GM12872 (cell line): ENCODE results near the gene ETV6.

Source experiments
- TF ChIP-seq, protein P1 (sequence below): IDR thresholded peaks from 3 replicates; pipeline ENCODE4 v1.5.1; 2011; ENCODE audit warnings: low read depth, mild to moderate bottlenecking, low read length, moderate library complexity; ENCODE audit not compliant: insufficient read depth

The ETV6 gene

DNA sequence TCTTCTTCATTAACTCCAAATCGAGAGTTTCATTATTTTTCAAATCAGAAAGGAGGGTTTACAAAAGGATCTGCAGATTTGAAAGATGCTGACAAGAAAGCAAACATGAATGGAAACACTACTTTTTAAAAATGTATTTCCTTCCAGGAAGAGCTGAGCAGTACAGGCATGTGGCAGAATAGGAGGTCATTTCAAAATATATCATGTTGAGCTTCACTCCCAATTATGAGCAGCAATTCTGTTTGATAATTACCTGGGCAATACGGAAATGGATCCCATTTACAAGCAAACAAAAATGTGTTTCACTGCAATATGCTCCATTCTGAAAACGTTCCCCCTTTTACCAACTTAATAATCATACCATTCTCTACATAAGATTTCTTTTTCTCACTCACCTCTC is 273.6 kb downstream of the ETV6 start:
- TF ChIP-seq, protein P1, sequence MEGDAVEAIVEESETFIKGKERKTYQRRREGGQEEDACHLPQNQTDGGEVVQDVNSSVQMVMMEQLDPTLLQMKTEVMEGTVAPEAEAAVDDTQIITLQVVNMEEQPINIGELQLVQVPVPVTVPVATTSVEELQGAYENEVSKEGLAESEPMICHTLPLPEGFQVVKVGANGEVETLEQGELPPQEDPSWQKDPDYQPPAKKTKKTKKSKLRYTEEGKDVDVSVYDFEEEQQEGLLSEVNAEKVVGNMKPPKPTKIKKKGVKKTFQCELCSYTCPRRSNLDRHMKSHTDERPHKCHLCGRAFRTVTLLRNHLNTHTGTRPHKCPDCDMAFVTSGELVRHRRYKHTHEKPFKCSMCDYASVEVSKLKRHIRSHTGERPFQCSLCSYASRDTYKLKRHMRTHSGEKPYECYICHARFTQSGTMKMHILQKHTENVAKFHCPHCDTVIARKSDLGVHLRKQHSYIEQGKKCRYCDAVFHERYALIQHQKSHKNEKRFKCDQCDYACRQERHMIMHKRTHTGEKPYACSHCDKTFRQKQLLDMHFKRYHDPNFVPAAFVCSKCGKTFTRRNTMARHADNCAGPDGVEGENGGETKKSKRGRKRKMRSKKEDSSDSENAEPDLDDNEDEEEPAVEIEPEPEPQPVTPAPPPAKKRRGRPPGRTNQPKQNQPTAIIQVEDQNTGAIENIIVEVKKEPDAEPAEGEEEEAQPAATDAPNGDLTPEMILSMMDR: no peak

DNA sequence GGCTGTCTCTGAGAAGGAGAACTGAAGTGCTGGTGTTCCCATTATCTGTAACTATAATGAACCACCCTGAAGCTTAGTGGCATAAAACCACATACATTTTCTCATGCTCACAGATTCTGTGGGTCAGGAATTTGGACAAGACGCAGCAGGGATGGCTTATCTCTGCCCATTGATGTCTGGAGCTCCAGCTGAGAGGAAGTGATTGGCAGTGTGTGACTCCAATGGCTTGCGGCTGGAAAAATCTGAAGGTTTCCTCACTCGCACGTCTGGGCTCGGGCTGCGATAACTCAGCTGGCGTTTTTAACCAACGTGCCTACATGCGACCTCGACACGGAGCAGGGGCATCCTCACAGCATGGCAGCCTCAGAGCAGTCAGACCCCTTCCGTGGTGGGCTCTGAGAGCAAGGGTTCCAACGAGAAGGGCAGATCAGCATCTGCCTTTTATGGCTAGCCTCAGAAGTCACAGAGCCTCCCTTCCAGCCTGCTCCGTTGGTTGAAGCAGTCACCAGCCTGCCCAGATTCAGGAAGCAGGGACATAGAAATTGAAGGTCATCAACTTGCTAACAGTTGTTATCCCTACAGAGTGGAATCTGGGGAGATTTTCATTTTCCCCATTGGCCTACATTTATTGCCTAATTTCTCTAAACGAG is 277.9 kb downstream of the ETV6 start:
- TF ChIP-seq, protein P1: no peak

DNA sequence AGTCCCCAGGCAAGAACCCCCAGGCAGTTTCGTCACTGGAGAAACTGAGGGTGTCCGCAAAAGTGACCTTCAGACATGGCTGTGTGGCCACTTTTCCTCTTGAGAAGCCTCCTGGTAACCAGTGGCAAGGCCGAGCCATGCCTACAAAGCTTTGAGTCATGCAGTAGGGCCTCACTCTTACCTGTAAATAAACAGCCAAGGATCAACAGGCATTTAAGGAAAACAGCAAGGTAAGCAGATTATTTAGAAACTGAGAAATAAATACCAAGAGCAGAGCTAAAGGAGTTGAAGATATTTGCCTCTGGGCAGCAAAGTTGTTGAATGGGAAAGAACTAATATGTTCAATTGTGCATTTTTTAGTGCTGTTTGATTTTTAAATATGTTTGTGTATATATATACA is 280.2 kb downstream of the ETV6 start:
- TF ChIP-seq, protein P1: no peak

DNA sequence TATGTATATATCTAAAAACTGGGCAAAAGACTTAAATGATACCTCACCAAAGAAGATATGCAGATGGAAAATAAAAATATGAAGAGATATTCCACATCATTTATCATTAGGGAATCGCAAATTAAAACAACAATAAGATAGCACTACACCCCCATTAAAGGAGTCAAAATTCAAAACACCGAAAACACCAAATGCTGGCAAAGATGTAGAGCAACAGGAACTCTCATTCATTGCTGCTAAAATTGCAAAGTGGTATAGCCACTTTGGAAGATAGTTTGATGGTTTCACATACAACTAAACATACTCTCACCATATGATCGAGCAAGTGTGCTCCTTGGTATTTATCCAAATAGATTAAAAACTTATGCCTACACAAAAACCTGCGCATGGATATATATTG is 289.7 kb downstream of the ETV6 start:
- TF ChIP-seq, protein P1: no peak

DNA sequence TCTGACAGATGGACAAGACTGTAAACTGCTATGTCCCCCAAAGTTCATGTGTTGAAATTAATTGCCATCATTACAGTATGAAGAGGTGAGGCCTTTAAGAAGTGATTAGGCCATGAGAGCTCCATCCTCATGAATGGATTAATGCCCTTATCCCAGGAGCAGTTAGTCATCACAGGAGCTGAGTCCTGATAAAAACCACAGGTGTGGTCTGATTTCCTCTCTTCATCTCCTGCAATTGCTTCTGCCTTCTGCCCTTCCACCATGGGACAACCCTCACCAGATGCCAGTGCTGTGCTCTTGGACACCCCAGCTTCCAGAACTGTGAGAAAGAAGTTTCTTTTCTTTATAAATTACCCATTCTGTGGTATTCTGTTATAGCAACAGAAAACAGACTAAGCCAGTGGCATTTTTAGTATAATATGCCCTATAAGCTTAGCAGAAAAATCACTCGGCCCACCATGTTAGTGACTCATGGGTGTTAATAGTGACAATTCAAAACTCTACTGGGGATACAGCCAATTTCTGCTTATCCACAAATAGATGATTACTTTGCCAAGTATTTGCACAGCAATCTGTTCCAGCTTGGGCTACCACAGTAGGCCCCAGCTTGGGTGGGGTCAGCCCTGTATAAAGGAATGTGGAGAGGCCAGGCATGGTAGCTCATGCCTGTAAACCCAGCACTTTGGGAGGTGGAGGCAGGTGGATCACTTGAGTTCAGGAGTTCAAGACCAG is 292.3 kb downstream of the ETV6 start:
- TF ChIP-seq, protein P1: no peak

DNA sequence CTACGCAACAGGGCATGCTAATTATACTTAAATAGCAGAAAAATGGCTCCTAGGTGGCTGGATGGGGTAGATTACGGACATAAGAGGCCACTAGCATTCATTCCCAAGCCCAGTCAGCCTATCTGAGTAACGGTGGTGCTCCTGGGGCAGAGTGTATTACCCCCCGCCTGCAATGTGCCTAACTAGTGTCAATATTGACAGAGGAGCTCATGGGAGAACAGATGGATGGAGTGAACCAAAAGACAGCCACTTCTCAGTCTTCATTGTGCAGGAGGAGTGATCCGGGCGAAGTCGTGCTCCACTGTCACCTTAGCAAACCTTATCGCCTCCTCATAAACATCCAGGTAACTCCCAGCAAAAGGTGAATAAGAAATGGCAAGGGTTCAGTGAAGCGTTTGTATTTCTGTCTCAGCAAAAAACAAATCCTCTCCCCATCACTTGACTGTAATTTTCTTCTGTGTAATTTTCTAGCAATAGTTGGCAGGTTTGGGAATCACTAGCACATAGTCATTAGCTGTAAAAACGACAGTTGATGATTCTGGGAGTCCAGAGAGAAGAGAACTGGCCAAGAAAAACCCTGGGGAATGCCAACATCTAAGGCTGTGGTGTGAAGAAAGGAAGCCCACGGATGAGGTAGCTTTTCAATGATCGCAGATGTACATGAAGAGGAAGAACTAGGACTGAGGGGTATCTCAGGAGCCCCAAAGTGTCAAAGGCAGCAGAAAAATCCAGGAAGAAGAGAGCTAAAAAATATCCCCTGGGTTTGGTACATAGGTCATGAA is 294.6 kb downstream of the ETV6 start:
- TF ChIP-seq, protein P1: no peak
